Smooth muscle cell (in vitro differentiated cells): Measurements from ENCODE around the gene BZW1. TPM values are rescaled to one million over a fixed set of nuclear protein-coding genes. Genes with fewer than 3 reads are reported as not detected.

Experiments used
- DNase-seq: peaks from one replicate; lab custom pipeline; 2025; ENCODE audit not compliant: unreplicated experiment; lab: John Stamatoyannopoulos, UW
- H2AFZ ChIP-seq: fragments of 200-600 bp; sonication (generic); 2 replicates; pipeline ENCODE4 v1.6.0; 2016; ENCODE audit warnings: antibody characterized with exemption, low read depth, mild to moderate bottlenecking
- H3F3A ChIP-seq: fragments of 200-600 bp; sonication (generic); 2 replicates; pipeline ENCODE4 v1.6.0; 2017; ENCODE audit warnings: antibody characterized with exemption, low read depth
- H3K27ac ChIP-seq: fragments of 200-600 bp; sonication (generic); 2 replicates; pipeline ENCODE4 v1.5.1; 2016; ENCODE audit warnings: low read depth, mild to moderate bottlenecking
- H3K27me3 ChIP-seq: fragments of 200-600 bp; sonication (generic); 2 replicates; pipeline ENCODE4 v1.6.1; 2016; ENCODE audit warnings: low read depth, mild to moderate bottlenecking
- H3K36me3 ChIP-seq: fragments of 200-600 bp; sonication (generic); 2 replicates; pipeline ENCODE4 v1.5.1; 2016; ENCODE audit warnings: low read depth
- H3K4me1 ChIP-seq: fragments of 200-600 bp; sonication (generic); 2 replicates; pipeline ENCODE4 v1.5.1; 2016; ENCODE audit warnings: low read depth
- H3K4me2 ChIP-seq: fragments of 200-600 bp; sonication (generic); 2 replicates; pipeline ENCODE4 v1.6.0; 2016; ENCODE audit warnings: mild to moderate bottlenecking
- H3K4me3 ChIP-seq: fragments of 200-600 bp; sonication (generic); 2 replicates; pipeline ENCODE4 v1.5.1; 2016; ENCODE audit warnings: mild to moderate bottlenecking
- H3K79me2 ChIP-seq: fragments of 200-600 bp; sonication (generic); 2 replicates; pipeline ENCODE4 v1.6.0; 2016; ENCODE audit warnings: low read depth, mild to moderate bottlenecking
- H3K9ac ChIP-seq: fragments of 200-600 bp; sonication (generic); 2 replicates; pipeline ENCODE4 v1.6.0; 2016; ENCODE audit warnings: low read depth
- H3K9me3 ChIP-seq: fragments of 200-600 bp; sonication (generic); replicated peaks from 2 replicates; pipeline ENCODE4 v1.5.1; 2016; ENCODE audit warnings: low read depth
- H4K20me1 ChIP-seq: fragments of 200-600 bp; sonication (generic); 2 replicates; pipeline ENCODE4 v1.6.0; 2016; ENCODE audit warnings: low read depth
- CTCF ChIP-seq: fragments of 200-600 bp; sonication (generic); IDR thresholded peaks from 2 replicates; pipeline ENCODE4 v1.5.1; 2017; ENCODE audit warnings: borderline replicate concordance, mild to moderate bottlenecking, antibody characterized with exemption; ENCODE audit not compliant: insufficient read depth, poor library complexity, severe bottlenecking
- WGBS: methylation state at CpG from one replicate; pipeline ENCODE4 v1.1.7; 2016; ENCODE audit warnings: low lambda C conversion rate; 5-methylcytosine and 5-hydroxymethylcytosine counted together
- polyA plus RNA-seq: library from polyadenylated mRNA; unstranded; fragments of >200 nt; fragmentation: Nextera tagmentation; extraction: Ambion mirVana; gene quantifications from 2 replicates; pipeline ENCODE4 v1.2.1, GENCODE V29; 2016
- total RNA-seq: library from RNA; depleted of rRNA; stranded (reverse); fragments of >200 nt; gene quantifications from 2 replicates; pipeline ENCODE4 v1.2.3, GENCODE V29; 2014

Gene BZW1
- total and polyA plus RNA-seq, 2 experiments from 2014 or later: 212 to 364 TPM

- H3K4me2 ChIP-seq: peak overlapping the region; percentile 90
- H3K9me3 ChIP-seq: no peaks in the 10 kb centered on the region
- peaks cover 55% of the 10 kb centered on the region for H3K79me2 ChIP-seq
- peak overlapping the region; percentile 54 for H2AFZ ChIP-seq
- peaks cover 8% of the 10 kb centered on the region for H3F3A ChIP-seq
- no peak for DNase-seq
- peak overlapping the region; percentile 100 for H3K9ac ChIP-seq
- 0% methylated on average over 19 of the region's 19 CpGs for WGBS
- peak overlapping the region; percentile 99 for H3K4me3 ChIP-seq
- peaks cover 50% of the 10 kb centered on the region for H4K20me1 ChIP-seq
- H3K27ac ChIP-seq: peak overlapping the region; percentile 100
- no peak for TF ChIP-seq CTCF
- peaks cover 17% of the 10 kb centered on the region for H3K36me3 ChIP-seq
- no peaks in the 10 kb centered on the region for H3K27me3 ChIP-seq
- H3K4me1 ChIP-seq: peaks cover 30% of the 10 kb centered on the region
These were observed 52.1 kb downstream of the BZW1 start for GRCh38 chr2:200863782-200864175.

GRCh38 chr2:200864176-200865034 lies 52.7 kb downstream of the BZW1 start, which contains the start of gene CLK1:
Gene CLK1 (minus strand): TSS chr2:200864658. CDS start chr2:200861862, 2,796 bp downstream.
- Histone ChIP-seq H3K4me1 (peaks cover 30% of the 10 kb centered on the region), H3K79me2 (peaks cover 48% of the 10 kb centered on the region), H4K20me1 (peaks cover 43% of the 10 kb centered on the region), H3K27ac (peak within 1 kb of the TSS; percentile 100), H3K9ac (peak within 1 kb of the TSS; percentile 100), H3K4me2 (peak within 1 kb of the TSS; percentile 90), H3K27me3 (no peaks in the 10 kb centered on the region), H3K9me3 (no peaks in the 10 kb centered on the region), H2AFZ (peak within 1 kb of the TSS; percentile 92), H3F3A (peaks cover 8% of the 10 kb centered on the region), H3K4me3 (peak within 1 kb of the TSS; percentile 99), H3K36me3 (peaks cover 10% of the 10 kb centered on the region)
- 2% methylated on average over 79 of the region's 89 CpGs for WGBS
- no peak for TF ChIP-seq CTCF
- peak; percentile 74 for DNase-seq

GRCh38 chr2:200869014-200869413 lies 57.3 kb downstream of the BZW1 start:
- Histone ChIP-seq H3K9ac (no peak overlapping the region), H3K4me3 (no peak overlapping the region), H3K27me3 (no peaks in the 10 kb centered on the region), H3K27ac (no peak overlapping the region), H3K4me2 (no peak overlapping the region), H3K79me2 (peaks cover 2% of the 10 kb centered on the region), H3K4me1 (peaks cover 6% of the 10 kb centered on the region), H3K9me3 (no peaks in the 10 kb centered on the region), H2AFZ (no peak overlapping the region), H4K20me1 (no peaks in the 10 kb centered on the region), H3K36me3 (no peaks in the 10 kb centered on the region), H3F3A (no peaks in the 10 kb centered on the region)
- TF ChIP-seq CTCF: no peak
- no peak for DNase-seq
- 85% methylated on average over 2 of the region's 2 CpGs for WGBS

- TF ChIP-seq CTCF: no peak
- WGBS: 94% methylated on average over 3 of the region's 3 CpGs
- H3K4me1 ChIP-seq: no peaks in the 10 kb centered on the region
- H4K20me1 ChIP-seq: no peaks in the 10 kb centered on the region
- no peak overlapping the region for H2AFZ ChIP-seq
- H3K9me3 ChIP-seq: no peaks in the 10 kb centered on the region
- H3K9ac ChIP-seq: no peak overlapping the region
- H3K79me2 ChIP-seq: no peaks in the 10 kb centered on the region
- no peaks in the 10 kb centered on the region for H3K27me3 ChIP-seq
- no peak overlapping the region for H3K4me2 ChIP-seq
- no peak overlapping the region for H3K4me3 ChIP-seq
- no peaks in the 10 kb centered on the region for H3F3A ChIP-seq
- H3K36me3 ChIP-seq: peaks cover 6% of the 10 kb centered on the region
- no peak overlapping the region for H3K27ac ChIP-seq
- no peak for DNase-seq
These were observed 59.4 kb downstream of the BZW1 start for GRCh38 chr2:200871151-200871550.
